Measurements from ENCODE around the gene SKI. TPM values are rescaled to one million over a fixed set of nuclear protein-coding genes. Genes with fewer than 3 reads are reported as not detected.
"Not testable (repeated sequence)": the region's sequence is repeated elsewhere in the genome, so short reads cannot be mapped to it uniquely, and the experiment has no call there.

The SKI gene
- total RNA-seq, 1 experiment from 2014 or later, result 5.6 TPM

DNA sequence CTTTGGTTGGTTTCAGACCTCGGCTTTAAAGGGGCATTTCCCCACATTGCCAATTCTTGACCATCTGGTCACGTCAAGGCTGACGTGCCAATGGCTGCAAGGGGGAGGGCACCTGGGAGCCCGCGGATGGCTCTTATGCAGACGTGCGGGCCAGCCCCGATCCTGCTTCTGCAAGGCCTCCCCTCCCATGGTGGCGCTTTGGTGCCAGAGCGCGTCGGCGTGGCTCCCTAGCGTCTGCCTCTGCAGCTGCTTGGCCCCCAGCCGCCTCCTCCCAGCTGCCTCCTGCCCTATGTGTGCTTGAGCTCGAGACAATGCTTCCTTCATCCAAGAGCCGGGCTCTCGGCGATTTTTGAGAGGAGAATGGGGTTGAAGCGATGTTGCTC is 29.1 kb downstream of the SKI start:
- DNase-seq (ENCODE audit: extremely low read depth, low read depth), result no peak

DNA sequence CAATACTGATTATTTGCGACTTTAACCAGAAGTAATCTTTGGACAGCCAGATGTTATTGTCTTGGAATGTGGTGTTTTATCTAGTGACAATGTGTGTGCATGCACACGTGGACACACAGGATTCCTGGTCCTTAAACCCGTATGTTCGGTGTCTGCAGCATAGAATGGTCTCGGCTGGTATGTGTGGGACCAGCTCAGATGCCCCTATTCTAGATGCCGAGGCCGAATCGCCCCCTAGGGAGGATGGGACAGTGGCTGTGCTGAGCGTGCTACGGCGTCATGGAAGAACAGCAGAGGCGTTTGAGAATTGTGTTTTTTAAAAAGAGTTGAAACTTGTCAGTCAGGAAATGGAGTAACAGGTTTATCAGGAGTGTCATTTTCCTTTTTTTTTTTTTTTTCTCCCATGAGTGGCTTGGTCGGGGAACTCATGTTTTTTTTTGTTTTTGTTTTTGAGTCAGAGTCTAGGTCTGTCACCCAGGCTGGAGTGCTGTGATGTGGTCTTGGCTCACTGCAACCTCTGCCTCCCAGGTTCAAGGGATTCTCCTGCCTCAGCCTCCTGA is 30.1 kb downstream of the SKI start:
- no peak for DNase-seq (ENCODE audit: extremely low read depth, low read depth)

DNA sequence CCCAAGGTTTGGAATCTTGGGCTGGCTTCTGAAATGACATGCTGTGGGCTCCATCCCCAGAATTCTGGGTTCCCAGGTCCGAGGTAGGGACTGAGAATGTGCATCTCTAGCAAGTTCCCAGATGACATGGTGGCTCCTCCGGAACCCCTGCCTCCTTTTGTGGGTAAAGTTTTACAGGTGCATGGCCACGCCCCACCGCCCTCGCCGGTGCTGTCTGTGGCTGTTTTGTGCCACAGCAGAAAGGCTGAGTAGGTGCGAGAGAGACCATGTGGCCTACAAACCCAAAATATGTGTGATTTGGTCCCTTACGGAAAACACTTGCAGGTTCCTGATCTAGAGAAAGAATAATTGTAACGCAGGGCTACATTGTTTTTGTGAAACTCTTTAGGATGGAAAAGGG is 30.9 kb downstream of the SKI start:
- no peak for DNase-seq (ENCODE audit: extremely low read depth, low read depth)

DNA sequence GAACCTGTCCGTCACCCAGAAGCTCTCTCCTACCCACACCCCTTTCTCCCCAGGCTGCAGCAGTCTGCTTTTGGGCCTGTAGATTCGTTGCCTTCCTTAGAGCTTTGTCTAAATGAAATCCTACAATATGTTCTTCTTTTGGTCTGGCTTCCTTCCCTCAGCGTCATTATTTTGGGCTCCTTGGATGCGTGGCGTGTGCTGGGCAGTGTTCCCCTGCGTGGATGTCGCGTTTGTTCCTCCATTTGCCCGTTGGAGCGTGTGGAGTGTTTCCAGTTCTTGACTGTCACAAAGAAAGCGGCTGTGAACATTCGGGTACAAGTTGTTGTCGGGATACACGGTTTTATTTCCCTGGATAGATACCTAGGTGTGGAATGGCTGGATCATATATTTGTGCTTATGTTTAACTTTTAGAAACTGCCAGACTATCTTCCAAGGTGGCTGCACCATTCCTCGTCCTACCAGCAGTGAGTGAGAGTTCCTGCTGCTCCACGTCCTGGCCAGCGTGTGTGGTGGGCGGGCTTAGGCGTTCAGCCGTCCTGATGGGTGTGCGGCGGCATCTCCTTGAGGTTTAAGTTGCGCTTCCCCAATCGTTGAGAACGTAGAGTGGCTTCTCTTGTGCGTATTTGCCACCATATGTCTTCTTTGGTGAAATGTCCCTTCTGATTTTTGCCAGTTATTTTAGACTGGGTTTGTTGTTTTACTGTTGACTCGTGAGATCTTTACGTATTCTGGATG is 31.7 kb downstream of the SKI start:
- no peak for DNase-seq (ENCODE audit: extremely low read depth, low read depth)

DNA sequence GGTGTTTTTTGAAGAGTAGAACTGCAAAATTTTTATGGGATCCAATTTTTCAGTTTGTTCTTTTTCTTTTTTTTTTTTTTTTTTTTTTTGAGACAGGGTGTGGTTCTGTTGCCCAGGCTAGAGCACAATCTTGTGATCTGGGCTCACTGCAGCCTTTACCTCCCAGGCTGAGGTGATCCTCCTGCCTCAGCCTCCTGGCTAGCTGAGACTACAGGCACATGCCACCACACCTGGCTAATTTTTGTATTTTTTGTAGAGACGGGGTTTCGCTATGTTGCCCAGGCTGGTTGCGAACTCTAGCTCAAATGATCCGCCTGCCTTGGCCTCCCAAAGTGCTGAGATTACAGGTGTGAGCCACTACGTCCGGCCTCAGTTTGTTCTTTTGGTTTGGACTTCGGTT is 32.4 kb downstream of the SKI start:
- not testable (repeated sequence) for DNase-seq (ENCODE audit: extremely low read depth, low read depth)

DNA sequence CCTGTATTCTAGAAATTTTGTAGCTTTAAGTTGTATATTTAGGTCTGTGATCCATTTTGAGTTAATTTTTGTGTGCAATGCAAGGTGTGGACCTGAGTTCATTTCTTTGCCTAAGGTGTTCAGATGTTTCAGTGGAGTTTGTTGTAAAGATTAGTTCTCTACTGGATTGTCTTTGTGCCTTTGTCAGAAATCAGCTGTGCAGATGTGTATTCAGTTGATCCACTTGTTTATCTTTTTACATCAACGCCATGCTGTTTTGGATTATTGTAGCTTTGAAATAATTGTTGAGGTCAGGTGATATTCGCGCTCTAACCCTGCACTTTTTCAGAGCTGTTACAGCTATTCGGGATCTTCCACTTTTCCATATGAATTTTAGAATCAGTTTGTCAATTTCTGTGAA is 32.8 kb downstream of the SKI start:
- DNase-seq (ENCODE audit: extremely low read depth, low read depth), result no peak

DNA sequence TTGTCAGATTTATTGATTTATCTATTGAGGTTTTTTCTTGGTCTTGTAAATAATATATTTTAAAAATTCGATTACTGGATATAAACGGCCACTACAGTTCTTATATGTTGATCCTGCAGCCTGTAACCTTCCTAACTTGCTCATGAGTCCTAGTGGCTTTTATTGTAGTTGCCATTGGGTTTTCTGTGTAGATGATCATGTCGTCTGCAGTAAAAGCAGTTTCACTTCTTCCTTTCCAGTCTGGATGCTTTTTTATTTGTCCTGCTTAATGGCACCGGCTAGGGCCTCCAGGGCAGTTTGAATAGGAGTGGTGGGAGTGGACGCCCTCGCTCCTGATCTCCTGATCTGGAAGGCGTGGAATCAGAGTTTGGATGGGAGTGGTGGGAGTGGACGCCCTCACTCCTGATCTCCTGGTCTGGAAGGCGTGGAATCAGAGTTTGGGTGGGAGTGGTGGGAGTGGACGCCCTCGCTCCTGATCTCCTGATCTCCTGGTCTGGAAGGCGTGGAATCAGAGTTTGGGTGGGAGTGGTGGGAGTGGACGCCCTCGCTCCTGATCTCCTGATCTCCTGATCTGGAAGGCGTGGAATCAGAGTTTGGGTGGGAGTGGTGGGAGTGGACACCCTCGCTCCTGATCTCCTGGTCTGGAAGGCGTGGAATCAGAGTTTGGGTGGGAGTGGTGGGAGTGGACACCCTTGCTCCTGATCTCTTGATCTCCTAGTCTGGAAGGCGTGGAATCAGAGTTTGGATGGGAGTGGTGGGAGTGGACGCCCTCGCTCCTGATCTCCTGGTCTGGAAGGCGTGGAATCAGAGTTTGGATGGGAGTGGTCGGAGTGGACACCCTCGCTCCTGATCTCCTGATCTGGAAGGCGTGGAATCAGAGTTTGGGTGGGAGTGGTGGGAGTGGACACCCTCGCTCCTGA is 33.6 kb downstream of the SKI start:
- DNase-seq (ENCODE audit: extremely low read depth, low read depth), result not testable (repeated sequence)

DNA sequence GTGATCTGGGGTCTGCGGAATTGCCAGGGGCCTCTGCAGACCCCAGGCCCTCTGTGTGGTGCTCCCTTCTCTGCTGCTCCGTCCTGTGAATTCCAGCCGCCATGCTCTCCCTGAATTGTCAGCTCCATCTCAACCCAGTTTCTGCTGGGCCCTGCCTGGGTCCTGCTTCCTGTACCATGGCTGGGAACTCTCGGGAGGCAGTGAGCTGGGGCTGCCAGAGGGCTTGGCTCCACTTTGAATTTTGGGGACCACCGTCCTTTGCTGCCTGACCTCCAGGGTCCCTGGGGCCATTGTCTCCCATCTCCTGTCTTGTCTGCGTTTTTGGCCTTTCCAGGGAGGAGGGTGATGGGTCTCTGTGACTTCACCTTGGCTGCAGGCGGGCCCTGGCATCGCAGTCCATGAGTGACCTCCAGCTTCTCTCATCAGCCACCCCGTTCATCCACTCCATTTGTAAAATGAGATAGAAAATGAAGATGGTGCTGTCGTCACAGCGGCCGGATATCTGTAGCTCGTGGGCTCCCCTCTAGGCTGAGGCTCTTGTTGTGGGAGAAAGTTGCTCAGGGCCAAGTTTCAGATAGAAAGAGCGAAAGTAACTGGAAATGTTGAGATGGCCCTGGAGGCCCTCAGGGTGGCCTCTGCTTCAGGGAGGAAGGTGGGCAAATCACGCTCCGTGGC is 38.3 kb downstream of the SKI start:
- DNase-seq (ENCODE audit: extremely low read depth, low read depth), result no peak

DNA sequence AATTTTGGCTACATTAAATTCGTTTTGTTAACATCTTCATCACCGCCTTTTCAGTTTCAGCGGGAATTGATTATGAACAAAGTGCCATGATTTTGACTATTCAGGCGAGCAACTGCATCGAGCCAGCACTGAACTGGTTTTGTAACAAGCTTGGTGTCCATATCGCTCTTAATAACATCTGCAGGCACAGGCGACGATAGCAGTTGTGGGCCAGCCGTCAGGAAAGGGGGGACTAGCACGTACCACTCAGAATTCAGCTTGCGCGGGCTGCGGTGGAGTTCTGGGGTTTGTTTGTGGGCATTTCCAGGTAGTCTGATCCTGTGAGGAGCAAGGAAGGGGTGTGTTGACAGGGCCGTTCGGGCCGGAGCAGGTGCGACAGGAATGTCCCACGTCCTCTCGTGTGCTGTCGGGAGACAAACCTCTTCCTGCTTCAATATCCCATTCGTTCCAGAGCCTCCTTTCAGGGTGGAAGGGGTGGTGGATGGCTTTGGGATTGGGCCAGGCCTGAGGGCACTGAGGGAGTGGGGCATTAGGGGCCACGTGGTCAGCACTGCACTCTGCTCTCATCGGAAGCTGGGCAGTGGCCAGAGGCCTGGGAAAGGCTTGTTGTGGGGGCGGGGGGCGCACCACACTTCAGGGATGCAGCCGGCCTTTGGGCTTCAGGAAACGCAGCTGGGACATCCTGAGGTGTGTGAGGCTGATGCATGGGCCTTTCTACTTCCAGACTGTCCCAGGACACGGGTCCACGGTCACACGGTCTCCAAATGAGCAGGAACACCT is 39.1 kb downstream of the SKI start:
- DNase-seq (ENCODE audit: extremely low read depth, low read depth), result no peak

DNA sequence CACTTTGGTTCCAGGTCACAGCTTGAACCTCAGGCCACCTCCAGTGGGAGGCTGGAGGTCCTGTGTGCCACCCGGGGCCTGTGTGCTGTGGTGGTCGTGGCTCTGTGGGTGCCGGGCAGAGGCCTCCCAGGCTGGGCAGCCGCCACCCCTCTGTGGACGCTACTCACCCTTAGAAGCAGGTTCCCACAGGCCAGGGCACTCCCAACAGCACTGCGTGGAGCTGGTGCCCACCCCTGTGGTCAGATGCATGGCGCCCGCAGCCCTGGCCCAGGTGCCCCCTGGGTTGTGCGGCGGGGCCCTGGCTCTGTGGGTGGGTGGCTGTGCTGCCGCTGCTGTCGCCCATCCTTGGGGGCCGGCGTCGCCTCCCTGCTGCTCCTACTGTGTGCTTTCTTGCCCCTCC is 39.7 kb downstream of the SKI start:
- no peak for DNase-seq (ENCODE audit: extremely low read depth, low read depth)

DNA sequence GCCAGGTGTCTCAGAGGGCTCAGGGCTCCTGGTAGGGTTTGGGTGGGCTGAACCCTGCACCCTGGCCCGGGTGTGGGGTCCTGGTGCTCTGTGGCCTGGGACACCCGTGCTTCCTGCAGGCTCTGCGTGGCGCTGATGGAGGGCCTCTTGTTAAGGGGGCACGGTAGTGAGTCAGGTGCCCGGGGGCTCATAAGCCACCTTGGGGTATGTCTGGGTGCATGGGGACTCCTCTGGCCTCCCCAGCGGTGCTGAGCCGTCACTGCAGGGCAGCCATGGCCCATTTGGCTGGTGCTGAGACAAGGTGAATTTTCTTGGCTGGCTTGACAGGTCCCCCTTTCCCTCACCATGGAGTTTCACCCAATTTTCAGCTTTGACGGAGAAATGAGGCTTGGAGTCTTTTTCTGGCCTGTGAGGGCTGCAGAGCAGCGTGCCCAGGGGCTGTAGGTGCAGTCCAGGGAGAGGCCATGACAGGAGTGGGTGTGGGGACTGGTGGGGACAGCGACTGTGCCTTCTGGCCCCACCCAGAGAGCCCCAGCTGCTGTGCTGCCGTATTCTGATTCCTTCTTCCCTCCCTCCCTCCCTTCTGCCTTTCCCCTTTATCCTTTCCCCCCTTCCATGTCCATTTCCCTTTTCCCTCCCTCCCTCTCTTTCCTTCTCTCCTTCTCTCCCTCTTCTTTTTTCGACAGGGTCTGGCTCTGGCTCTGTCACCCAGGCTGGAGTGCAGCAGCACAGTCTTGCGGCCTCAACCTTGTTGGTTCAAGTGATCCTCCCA is 40.4 kb downstream of the SKI start:
- DNase-seq (ENCODE audit: extremely low read depth, low read depth), result no peak

DNA sequence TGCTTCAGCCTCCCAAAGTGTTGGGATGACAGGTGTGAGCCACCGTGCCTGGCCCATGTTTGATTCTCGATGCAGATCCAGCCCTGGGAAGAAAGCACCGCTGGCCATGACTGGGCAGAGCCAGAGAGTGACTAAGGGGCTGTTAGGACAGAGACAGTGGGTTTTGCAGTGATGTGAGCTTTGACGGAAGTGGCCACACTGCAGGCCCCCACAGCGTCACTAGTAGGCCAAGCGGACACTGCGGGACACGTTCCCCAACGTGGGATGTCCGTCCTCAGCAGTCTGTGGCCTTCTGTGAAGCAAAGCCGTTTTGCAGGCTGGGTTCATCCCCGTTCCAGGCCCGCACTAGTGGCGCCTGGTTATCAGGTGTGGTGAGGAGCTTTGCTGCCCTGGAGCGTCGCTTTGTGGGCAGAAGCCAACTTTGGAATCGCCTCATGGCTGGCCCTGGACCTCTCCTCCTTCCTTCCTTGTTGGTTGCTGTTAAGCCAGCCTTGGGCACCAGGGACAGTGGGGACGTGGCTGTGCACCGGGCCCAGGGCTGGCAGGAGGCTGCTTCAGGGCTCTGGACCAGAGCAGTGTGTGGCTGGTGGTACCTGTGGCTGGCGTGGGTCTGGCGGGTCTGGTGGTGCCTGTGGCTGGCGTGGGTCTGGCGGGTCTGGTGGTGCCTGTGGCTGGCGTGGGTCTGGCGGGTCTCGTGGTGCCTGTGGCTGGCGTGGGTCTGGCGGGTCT is 41.2 kb downstream of the SKI start:
- DNase-seq (ENCODE audit: extremely low read depth, low read depth), result no peak

DNA sequence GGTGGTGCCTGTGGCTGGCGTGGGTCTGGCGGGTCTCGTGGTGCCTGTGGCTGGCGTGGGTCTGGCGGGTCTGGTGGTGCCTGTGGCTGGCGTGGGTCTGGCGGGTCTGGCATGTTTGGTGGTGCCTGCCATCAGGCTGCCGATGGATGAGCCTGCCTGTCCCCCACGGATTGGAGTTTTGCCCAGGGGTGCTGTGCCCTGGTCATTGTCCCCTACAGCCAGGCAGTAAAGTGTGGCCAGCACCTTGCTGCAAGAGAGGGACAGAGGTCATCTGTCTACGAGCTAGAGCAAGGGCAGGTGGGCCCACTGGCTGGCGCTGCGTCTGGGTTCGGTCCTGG is 41.8 kb downstream of the SKI start:
- DNase-seq (ENCODE audit: extremely low read depth, low read depth), result no peak

DNA sequence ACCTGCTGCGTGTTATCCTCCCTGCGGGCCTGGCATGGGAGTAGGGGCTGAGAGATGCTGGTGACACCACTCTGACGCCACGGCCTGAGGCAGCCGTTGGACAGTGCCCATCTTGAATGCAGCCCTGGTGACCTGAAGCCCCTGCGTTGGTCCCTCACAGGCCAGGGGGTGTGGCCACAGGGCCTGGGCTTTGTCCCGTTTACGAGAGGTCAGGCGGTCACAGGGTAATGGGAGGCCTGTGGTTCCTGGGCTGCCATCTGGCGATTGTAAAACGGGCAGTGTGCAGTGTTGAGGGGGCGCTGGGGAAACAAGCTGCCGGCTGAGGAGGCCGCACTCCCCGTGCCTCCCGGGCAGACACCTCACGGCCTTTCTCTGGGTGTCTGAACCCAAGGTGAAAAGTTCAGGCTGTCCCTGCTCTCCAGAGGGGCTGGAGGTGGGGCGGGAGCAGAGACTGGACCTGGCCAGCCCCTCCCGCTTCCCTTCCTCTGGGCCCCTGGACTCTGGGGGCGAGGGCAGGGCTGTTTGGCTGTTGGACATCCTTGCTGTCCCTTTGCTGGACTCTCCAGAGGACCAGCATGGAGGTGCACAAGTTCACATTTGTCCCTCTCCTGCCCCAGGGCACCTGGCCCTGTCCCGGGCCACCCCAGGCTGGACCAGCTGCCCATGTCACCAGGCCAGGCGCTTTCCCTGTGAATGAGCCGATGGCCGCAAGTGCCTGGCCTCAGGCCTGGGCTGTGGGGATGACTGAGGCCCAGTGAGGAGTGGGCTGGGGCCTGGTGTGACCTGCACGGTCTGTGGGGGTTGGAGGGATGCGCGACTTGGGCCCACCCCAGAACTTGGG is 42.4 kb downstream of the SKI start:
- DNase-seq (ENCODE audit: extremely low read depth, low read depth), result no peak

DNA sequence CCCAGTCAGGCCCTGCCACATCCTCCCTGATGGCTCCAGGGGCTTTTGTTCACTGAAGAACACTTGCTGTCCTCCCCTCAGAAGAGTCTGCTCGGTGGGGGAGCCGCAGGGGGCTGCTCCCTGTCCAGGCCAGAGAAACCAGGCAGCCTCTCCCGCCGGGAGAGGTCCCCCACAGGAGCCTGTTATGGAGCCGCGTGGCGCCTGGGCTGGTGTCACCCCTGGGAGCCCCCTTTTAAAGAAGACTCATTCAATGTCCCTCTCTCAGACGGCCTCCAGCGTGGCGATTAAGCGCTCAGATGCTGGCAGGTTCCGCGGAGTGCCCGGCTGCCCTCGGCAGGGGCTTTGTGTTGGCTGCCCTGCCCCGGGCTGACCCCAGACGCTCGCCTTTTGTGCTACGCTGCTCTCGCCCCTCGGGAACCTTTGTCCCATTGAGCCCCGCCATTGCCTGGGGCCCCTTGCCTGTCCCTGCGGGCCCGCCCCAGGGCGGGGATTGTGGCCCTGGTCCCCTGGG is 43.1 kb downstream of the SKI start:
- no peak for DNase-seq (ENCODE audit: extremely low read depth, low read depth)

DNA sequence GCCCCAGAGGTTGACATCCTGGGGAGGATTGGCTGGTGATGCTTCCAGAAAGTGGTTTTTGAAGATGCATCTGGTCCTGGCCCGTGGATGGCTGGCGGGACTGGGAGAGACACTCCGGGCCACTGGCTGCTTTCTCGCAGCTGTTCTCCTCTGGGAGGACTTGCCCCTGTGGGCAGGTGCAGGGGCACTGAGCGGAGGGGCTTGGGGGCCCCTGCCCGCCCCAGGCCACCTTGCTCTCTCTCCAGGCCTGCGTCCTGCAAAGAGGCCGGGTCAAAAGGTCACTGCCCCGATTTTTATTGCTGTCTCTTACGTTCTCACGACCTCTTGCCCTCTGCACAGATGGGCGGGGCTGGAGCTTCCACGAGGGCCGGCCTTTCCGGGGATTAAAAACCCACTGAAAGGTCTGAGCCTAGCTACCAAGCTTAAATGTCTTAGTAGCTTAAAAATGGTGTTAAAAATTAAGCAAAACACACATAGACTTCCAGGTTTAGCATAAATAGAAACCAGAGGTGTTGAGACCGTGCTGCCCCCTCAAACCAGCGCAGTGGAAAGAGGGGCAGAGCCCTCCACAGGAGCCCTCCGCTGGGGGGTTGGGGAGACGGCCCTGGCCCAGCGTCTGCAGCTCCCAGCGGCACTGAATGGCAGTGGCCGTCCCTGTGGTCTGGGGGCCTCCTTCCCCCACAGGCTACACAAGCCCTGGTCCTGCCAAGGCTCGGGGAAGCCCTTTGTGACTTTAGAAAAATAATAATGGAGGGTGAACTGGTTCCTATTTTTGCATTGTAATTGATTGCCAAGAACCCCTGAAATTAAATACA is 43.9 kb downstream of the SKI start:
- DNase-seq (ENCODE audit: extremely low read depth, low read depth), result no peak
